Measurements from ENCODE around the gene HECA. TPM values are rescaled to one million over a fixed set of nuclear protein-coding genes. Genes with fewer than 3 reads are reported as not detected.
A peak's percentile ranks its signal among the peaks of the same experiment; 100 is the strongest.

Gene HECA
- total RNA-seq, 1 experiment from 2014 or later: 10.7 TPM

GRCh38 chr6:139115989-139116758, 18.7 kb upstream of the HECA start (continued):
- TF ChIP-seq EZH2 (IDR thresholded peaks at IDR 0.05) (no peak), EZH2phosphoT487 (IDR thresholded peaks at IDR 0.05; ENCODE audit: borderline replicate concordance) (no peak), TCF7L2 (IDR thresholded peaks at IDR 0.05; ENCODE audit: borderline replicate concordance, extremely low read depth, insufficient read depth, insufficient read length) (no peak), JUND (IDR thresholded peaks at IDR 0.05) (no peak), SRF (IDR thresholded peaks at IDR 0.05; ENCODE audit: low read depth) (no peak), POLR2AphosphoS5 (IDR thresholded peaks at IDR 0.05; ENCODE audit: low read depth, low read length) (no peak), SIN3A (IDR thresholded peaks at IDR 0.05; ENCODE audit: low read depth) (no peak), ELF1 (IDR thresholded peaks at IDR 0.05; ENCODE audit: borderline replicate concordance, low read depth) (no peak), RAD21 (IDR thresholded peaks at IDR 0.05; ENCODE audit: low read depth) (no peak), ATF3 (IDR thresholded peaks at IDR 0.05) (no peak), SP1 (IDR thresholded peaks at IDR 0.05; ENCODE audit: low read depth) (no peak)

DNA sequence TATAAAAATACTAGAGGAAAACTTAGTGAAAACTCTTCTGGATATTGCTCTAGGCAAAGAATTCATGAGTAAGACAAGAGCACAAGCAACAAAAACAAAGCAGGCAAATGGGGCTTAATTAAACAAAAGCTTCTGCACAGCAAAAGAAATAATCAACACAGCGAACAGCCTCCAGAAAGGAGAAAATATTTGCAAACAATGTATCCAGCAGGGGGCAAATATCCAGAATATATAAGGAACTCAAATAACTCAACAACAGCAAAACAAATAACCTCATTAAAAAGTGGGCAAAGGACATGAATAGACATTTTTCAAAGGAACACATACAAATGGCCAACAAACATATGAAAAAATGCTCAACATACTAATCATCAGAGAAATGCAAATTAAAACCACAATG, 17.1 kb upstream of the HECA start:
- RAD21 ChIA-PET (ENCODE audit: low non-redundant PET in 1 of 2, low total read pairs in 2 of 2, uncharacterized antibody in 2 of 2, unreplicated experiment in 2 of 2): no interaction called here
- CTCF ChIA-PET: interaction anchor here (0.9 to 1.8 kb wide), 3 partner anchors 14 to 247 kb away, joined by 4 to 9 read pairs (median 6); no protein-coding TSS in a partner anchor
- Histone ChIP-seq H3K27ac (ENCODE audit: low read depth, low read length) (no peak overlapping the region), H3K9me3 (ENCODE audit: control insufficient read depth in 1 of 2, insufficient read depth in 1 of 2, low read depth in 1 of 2, low read length in 2 of 2) (peaks cover 0 to 10% of the 10 kb centered on the region in 2 experiments; a peak in 1 of 4 replicates), H3K4me1 (ENCODE audit: control insufficient read depth in 1 of 2, insufficient read depth in 2 of 2, low read length in 2 of 2) (no peaks in the 10 kb centered on the region), H3K4me3 (replicated peaks in 1 of 2; ENCODE audit: low read depth in 1 of 2, low read length in 2 of 2) (no peak overlapping the region), H4K20me1 (ENCODE audit: insufficient read depth) (no peaks in the 10 kb centered on the region), H3K27me3 (ENCODE audit: insufficient read depth, low read length) (no peaks in the 10 kb centered on the region), H2AFZ (ENCODE audit: low read depth, low read length, poor library complexity, severe bottlenecking) (no peak overlapping the region), H3K9ac (ENCODE audit: low read length) (no peak overlapping the region), H3K9me2 (ENCODE audit: insufficient read depth) (peaks cover 3% of the 10 kb centered on the region; the same call in 1 of the 2 replicates), H3K4me2 (ENCODE audit: low read length) (no peak overlapping the region), H3K36me3 (ENCODE audit: control insufficient read depth in 1 of 2, insufficient read depth in 2 of 2, low read length in 2 of 2) (0 out of 4 replicates have a peak, but pooled peaks cover 0 to 3% of the 10 kb centered on the region in 2 experiments), H3K79me2 (ENCODE audit: insufficient read depth, low read length) (no peaks in the 10 kb centered on the region)
- intact Hi-C loops (cut with micrococcal nuclease): no loop called here
- ATAC-seq (no peak), DNase-seq (ENCODE audit: low read depth, low spot score) (no peak)
- POLR2A ChIA-PET: no interaction called here
- TF ChIP-seq MAX (IDR thresholded peaks at IDR 0.05) (no peak), FOSL1 (IDR thresholded peaks at IDR 0.05; ENCODE audit: low read depth) (no peak), CTCF (IDR thresholded peaks at IDR 0.05 in 2 of 3, conservative IDR thresholded peaks at IDR 0.05 in 1 of 3; ENCODE audit: borderline replicate concordance in 1 of 3, insufficient read depth in 1 of 3, low read depth in 2 of 3, low read length in 2 of 3) (peak; percentile 6 to 44 (median 29); a peak in 3 of 6 replicates), RAD21 (IDR thresholded peaks at IDR 0.05; ENCODE audit: low read depth) (no peak), REST (IDR thresholded peaks at IDR 0.05; ENCODE audit: low read depth) (no peak)
- BruUV-seq (replicated peaks): no TSS peak

Data from HCT116 (cell line).